ENCODE data around the gene CEPT1.

CEPT1 gene

GRCh38 chr1:111129376-111129775 lies 10.6 kb upstream of the CEPT1 start:
- no peaks in the 10 kb centered on the region for H3K4me1 ChIP-seq (ENCODE audit: insufficient read depth, low read length)
- peaks cover 59% of the 10 kb centered on the region for H3K36me3 ChIP-seq (ENCODE audit: insufficient read depth, low read depth, low read length)
- H3K27ac ChIP-seq (ENCODE audit: low read length), result no peak overlapping the region
- no peaks in the 10 kb centered on the region for H3K9me3 ChIP-seq (ENCODE audit: insufficient read depth, low read depth, low read length)
- H3K4me3 ChIP-seq (ENCODE audit: low read length), result no peak overlapping the region
- H3K27me3 ChIP-seq (ENCODE audit: insufficient read depth, low read length), result no peaks in the 10 kb centered on the region
- H3K9ac ChIP-seq (ENCODE audit: low read depth, low read length), result no peak overlapping the region

- no peaks in the 10 kb centered on the region for H3K4me1 ChIP-seq (ENCODE audit: insufficient read depth, low read length)
- no peak overlapping the region for H3K4me3 ChIP-seq (ENCODE audit: low read length)
- no peaks in the 10 kb centered on the region for H3K27me3 ChIP-seq (ENCODE audit: insufficient read depth, low read length)
- no peak overlapping the region for H3K9ac ChIP-seq (ENCODE audit: low read depth, low read length)
- peaks cover 55% of the 10 kb centered on the region for H3K36me3 ChIP-seq (ENCODE audit: insufficient read depth, low read depth, low read length)
- H3K9me3 ChIP-seq (ENCODE audit: insufficient read depth, low read depth, low read length), result no peaks in the 10 kb centered on the region
- no peak overlapping the region for H3K27ac ChIP-seq (ENCODE audit: low read length)
Measured at GRCh38 chr1:111131693-111132092, 8.3 kb upstream of the CEPT1 start.

DNA sequence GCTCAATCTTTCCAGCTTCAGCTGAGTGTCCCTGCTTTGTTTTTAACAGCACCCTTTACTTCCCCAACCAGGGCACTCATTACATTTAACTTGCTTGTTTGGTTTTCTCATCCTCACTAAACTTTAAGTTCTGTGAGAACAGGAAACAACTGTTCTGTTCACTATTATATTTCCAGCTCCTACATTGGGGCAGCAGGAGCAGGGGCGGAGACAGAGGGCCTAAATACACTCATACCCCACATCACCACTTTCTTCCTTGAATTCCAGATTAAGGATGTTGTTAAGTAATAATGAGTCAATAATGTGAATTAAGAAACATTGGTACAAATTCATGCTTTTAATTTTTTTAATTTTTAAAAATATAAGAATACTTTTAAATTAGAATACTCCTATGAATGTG lies 6.2 kb upstream of the CEPT1 start:
- Histone ChIP-seq H3K4me1 (ENCODE audit: insufficient read depth, low read length) (peaks cover 5% of the 10 kb centered on the region; the same call in 1 of the 2 replicates), H3K9ac (ENCODE audit: low read depth, low read length) (no peak overlapping the region), H3K36me3 (ENCODE audit: insufficient read depth, low read depth, low read length) (peaks cover 48% of the 10 kb centered on the region), H3K4me3 (ENCODE audit: low read length) (no peak overlapping the region), H3K27me3 (ENCODE audit: insufficient read depth, low read length) (no peaks in the 10 kb centered on the region), H3K9me3 (ENCODE audit: insufficient read depth, low read depth, low read length) (no peaks in the 10 kb centered on the region), H3K27ac (ENCODE audit: low read length) (no peak overlapping the region)

GRCh38 chr1:111139324-111139955 lies 583 bp upstream of the CEPT1 start:
- H3K36me3 ChIP-seq (ENCODE audit: insufficient read depth, low read depth, low read length), result peaks cover 31% of the 10 kb centered on the region

DNA sequence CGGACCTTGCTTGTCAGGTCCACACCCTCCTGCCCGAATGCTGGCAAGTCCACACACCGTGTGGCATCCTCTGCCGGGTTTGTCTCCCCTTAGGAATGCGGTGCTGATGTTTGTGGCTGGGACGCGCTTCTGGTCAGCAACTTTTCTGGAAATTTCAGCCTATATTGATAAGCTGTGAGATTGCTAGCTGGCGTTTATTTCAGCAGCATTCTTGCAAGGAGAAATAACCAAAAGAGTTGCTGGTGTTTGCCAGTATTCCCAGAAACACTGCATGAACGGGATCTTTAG lies 601 bp downstream of the CEPT1 start:
- peak overlapping the region; percentile 84 for H3K9ac ChIP-seq (ENCODE audit: low read depth, low read length)
- peaks cover 25% of the 10 kb centered on the region for H3K36me3 ChIP-seq (ENCODE audit: insufficient read depth, low read depth, low read length)
- H3K9me3 ChIP-seq (ENCODE audit: insufficient read depth, low read depth, low read length), result no peaks in the 10 kb centered on the region
- H3K4me3 ChIP-seq (ENCODE audit: low read length), result peak overlapping the region; percentile 91
- H3K27ac ChIP-seq (ENCODE audit: low read length), result peak overlapping the region; percentile 93
- H3K4me1 ChIP-seq (ENCODE audit: insufficient read depth, low read length), result peaks cover 18% of the 10 kb centered on the region
- no peaks in the 10 kb centered on the region for H3K27me3 ChIP-seq (ENCODE audit: insufficient read depth, low read length)

More at GRCh38 chr1:111139324-111139955, 583 bp upstream of the CEPT1 start:
- peak overlapping the region; percentile 84 for H3K9ac ChIP-seq (ENCODE audit: low read depth, low read length)
- H3K4me3 ChIP-seq (ENCODE audit: low read length), result peak overlapping the region; percentile 91
- no peaks in the 10 kb centered on the region for H3K9me3 ChIP-seq (ENCODE audit: insufficient read depth, low read depth, low read length)
- H3K4me1 ChIP-seq (ENCODE audit: insufficient read depth, low read length), result peaks cover 18% of the 10 kb centered on the region
- H3K27me3 ChIP-seq (ENCODE audit: insufficient read depth, low read length), result no peaks in the 10 kb centered on the region
- peak overlapping the region; percentile 93 for H3K27ac ChIP-seq (ENCODE audit: low read length)

GRCh38 chr1:111141245-111142220 lies 1.5 kb downstream of the CEPT1 start:
- H3K4me1 ChIP-seq (ENCODE audit: insufficient read depth, low read length), result peaks cover 18% of the 10 kb centered on the region
- peak overlapping the region; percentile 84 for H3K9ac ChIP-seq (ENCODE audit: low read depth, low read length)
- no peak overlapping the region for H3K27ac ChIP-seq (ENCODE audit: low read length)
- H3K4me3 ChIP-seq (ENCODE audit: low read length), result peak overlapping the region; percentile 91
- no peaks in the 10 kb centered on the region for H3K27me3 ChIP-seq (ENCODE audit: insufficient read depth, low read length)
- no peaks in the 10 kb centered on the region for H3K9me3 ChIP-seq (ENCODE audit: insufficient read depth, low read depth, low read length)
- H3K36me3 ChIP-seq (ENCODE audit: insufficient read depth, low read depth, low read length), result peaks cover 16% of the 10 kb centered on the region

DNA sequence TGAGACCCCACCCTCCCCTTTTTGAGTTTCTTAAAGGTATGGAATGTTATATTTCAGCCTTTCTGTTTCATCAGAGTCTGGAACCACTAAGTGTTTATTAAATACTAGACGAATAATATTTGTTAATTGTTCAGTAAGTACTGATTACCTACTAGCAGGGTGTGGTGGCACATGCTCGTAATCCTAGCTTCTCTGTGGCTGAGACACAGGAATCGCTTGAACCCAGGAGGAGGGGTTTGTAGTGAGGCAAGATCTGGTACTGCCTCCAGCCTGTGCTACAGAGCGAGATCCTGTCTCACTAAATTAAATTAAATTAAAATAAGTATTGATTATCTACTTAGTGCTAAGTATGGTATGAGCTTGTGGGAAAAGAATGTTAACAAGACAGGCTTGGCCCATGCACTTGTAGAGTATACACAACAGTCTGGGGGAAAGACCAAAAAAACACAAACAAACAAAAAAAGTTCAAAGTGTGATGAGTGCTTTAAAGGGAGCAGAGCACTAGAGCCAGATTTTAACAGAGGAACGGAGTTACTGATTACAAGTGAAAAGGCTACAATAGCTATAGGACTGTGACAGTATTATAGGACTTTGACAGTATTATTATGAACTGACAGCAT lies 2.4 kb downstream of the CEPT1 start:
- Histone ChIP-seq H3K9ac (ENCODE audit: low read depth, low read length) (no peak overlapping the region), H3K9me3 (ENCODE audit: insufficient read depth, low read depth, low read length) (no peaks in the 10 kb centered on the region), H3K27ac (ENCODE audit: low read length) (no peak overlapping the region), H3K4me1 (ENCODE audit: insufficient read depth, low read length) (peaks cover 18% of the 10 kb centered on the region), H3K36me3 (ENCODE audit: insufficient read depth, low read depth, low read length) (peaks cover 14% of the 10 kb centered on the region), H3K27me3 (ENCODE audit: insufficient read depth, low read length) (no peaks in the 10 kb centered on the region), H3K4me3 (ENCODE audit: low read length) (no peak overlapping the region)

- peaks cover 12% of the 10 kb centered on the region for H3K4me1 ChIP-seq (ENCODE audit: insufficient read depth, low read length)
- H3K27me3 ChIP-seq (ENCODE audit: insufficient read depth, low read length), result no peaks in the 10 kb centered on the region
- peaks cover 36% of the 10 kb centered on the region for H3K36me3 ChIP-seq (ENCODE audit: insufficient read depth, low read depth, low read length)
- H3K9ac ChIP-seq (ENCODE audit: low read depth, low read length), result no peak overlapping the region
- no peak overlapping the region for H3K27ac ChIP-seq (ENCODE audit: low read length)
- H3K9me3 ChIP-seq (ENCODE audit: insufficient read depth, low read depth, low read length), result no peaks in the 10 kb centered on the region
- H3K4me3 ChIP-seq (ENCODE audit: low read length), result no peak overlapping the region
Measured at GRCh38 chr1:111145542-111145941, 5.5 kb downstream of the CEPT1 start.

GRCh38 chr1:111145963-111146768 lies 6.1 kb downstream of the CEPT1 start:
- Histone ChIP-seq H3K4me3 (ENCODE audit: low read length) (no peak overlapping the region), H3K9ac (ENCODE audit: low read depth, low read length) (no peak overlapping the region), H3K9me3 (ENCODE audit: insufficient read depth, low read depth, low read length) (no peaks in the 10 kb centered on the region), H3K4me1 (ENCODE audit: insufficient read depth, low read length) (peaks cover 9% of the 10 kb centered on the region), H3K36me3 (ENCODE audit: insufficient read depth, low read depth, low read length) (peaks cover 42% of the 10 kb centered on the region), H3K27ac (ENCODE audit: low read length) (no peak overlapping the region), H3K27me3 (ENCODE audit: insufficient read depth, low read length) (no peaks in the 10 kb centered on the region)

GRCh38 chr1:111147948-111148347 lies 7.9 kb downstream of the CEPT1 start:
- peaks cover 59% of the 10 kb centered on the region for H3K36me3 ChIP-seq (ENCODE audit: insufficient read depth, low read depth, low read length)
- no peak overlapping the region for H3K4me3 ChIP-seq (ENCODE audit: low read length)
- H3K27ac ChIP-seq (ENCODE audit: low read length), result no peak overlapping the region
- peaks cover 4% of the 10 kb centered on the region; the same call in 1 of the 2 replicates for H3K4me1 ChIP-seq (ENCODE audit: insufficient read depth, low read length)
- H3K27me3 ChIP-seq (ENCODE audit: insufficient read depth, low read length), result no peaks in the 10 kb centered on the region
- no peak overlapping the region for H3K9ac ChIP-seq (ENCODE audit: low read depth, low read length)
- no peaks in the 10 kb centered on the region for H3K9me3 ChIP-seq (ENCODE audit: insufficient read depth, low read depth, low read length)

GRCh38 chr1:111148376-111148881 lies 8.4 kb downstream of the CEPT1 start:
- Histone ChIP-seq H3K27me3 (ENCODE audit: insufficient read depth, low read length) (no peaks in the 10 kb centered on the region), H3K4me1 (ENCODE audit: insufficient read depth, low read length) (peaks cover 4% of the 10 kb centered on the region; the same call in 1 of the 2 replicates), H3K9ac (ENCODE audit: low read depth, low read length) (no peak overlapping the region), H3K9me3 (ENCODE audit: insufficient read depth, low read depth, low read length) (no peaks in the 10 kb centered on the region), H3K27ac (ENCODE audit: low read length) (no peak overlapping the region), H3K4me3 (ENCODE audit: low read length) (no peak overlapping the region), H3K36me3 (ENCODE audit: insufficient read depth, low read depth, low read length) (peaks cover 64% of the 10 kb centered on the region)

Measured in iPS-20b (cell line).